Measurements from ENCODE around the gene HOXC12.

Gene HOXC12

DNA sequence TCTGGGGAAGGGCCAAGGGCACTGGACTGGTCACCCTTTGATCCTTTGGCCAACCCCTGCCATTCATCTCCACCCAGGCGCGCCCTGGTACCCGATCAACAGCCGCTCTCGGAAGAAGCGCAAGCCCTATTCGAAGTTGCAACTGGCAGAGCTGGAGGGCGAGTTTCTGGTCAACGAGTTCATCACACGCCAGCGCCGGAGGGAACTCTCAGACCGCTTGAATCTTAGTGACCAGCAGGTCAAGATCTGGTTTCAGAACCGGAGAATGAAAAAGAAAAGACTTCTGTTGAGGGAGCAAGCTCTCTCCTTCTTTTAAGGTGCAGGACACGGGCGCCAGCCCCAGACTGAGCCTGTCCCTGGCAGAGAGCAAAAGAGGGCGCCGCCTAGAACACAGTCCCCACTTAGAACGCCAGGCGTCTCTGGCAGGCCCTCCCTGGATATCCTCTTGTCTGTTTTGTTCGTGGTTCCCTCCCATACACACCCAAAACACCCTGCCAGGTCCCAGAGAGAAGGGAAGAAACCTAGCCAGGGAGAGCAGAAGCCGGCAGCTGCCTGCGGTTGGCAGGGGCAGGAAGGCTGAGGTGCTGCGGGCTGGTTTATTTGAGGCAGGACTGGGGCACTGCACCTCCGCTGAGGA is 1.7 kb downstream of the HOXC12 start:
- no peaks in the 10 kb centered on the region for H3K36me3 ChIP-seq (ENCODE audit: insufficient read depth)
- H3K4me1 ChIP-seq (ENCODE audit: low read depth, poor library complexity, severe bottlenecking): no peaks in the 10 kb centered on the region
- no peaks in the 10 kb centered on the region for H4K20me1 ChIP-seq (ENCODE audit: insufficient read depth)
- H3K4me2 ChIP-seq: no peak overlapping the region
- no peak overlapping the region for H3K4me3 ChIP-seq (IDR thresholded peaks at IDR 0.05; ENCODE audit: insufficient read depth, low read depth, low read length)
- no peak overlapping the region for H2AFZ ChIP-seq (ENCODE audit: low read depth)
- peaks cover 98% of the 10 kb centered on the region for H3K27me3 ChIP-seq (ENCODE audit: insufficient read depth, low read depth)
- H3K27ac ChIP-seq: no peak overlapping the region
- TF ChIP-seq CTCF (conservative IDR thresholded peaks at IDR 0.05; ENCODE audit: low read depth, low read length): no peak
- H3K79me2 ChIP-seq (ENCODE audit: insufficient read depth, low read depth): no peaks in the 10 kb centered on the region
- H3K9ac ChIP-seq: no peak overlapping the region

DNA sequence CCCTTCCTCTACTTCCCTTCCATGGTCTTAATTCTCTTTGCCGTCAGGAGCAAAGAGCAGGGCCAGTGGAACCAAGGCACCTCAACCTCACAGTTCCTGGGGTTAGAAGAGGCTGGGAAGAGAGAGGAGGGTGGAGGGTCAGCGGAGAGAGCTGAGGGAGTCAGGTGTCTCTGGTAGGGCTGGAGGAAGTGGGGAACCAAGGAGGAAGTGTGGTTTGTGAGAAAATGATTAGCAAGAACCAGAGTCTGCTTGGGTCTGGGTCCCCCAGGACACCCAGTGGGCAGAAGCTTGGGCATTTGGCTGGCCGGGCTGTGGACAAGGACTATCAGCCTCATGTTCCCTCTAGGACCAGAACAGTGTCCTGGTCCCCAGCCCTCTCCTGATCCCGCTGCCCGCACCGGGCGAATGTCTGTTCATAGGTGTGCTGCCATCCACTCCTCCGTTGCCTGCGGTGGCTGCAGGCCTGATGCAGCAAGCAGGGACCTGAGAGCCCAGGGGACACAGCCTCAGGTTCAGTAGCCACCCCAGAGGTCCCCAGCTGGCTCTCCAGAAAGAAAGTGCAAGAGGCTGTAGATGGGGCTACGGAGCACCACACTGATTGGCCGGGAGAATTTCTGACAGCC is 2.3 kb downstream of the HOXC12 start:
- Histone ChIP-seq H3K4me2 (no peak overlapping the region), H3K4me3 (IDR thresholded peaks at IDR 0.05; ENCODE audit: insufficient read depth, low read depth, low read length) (no peak overlapping the region), H3K4me1 (ENCODE audit: low read depth, poor library complexity, severe bottlenecking) (no peaks in the 10 kb centered on the region), H3K79me2 (ENCODE audit: insufficient read depth, low read depth) (no peaks in the 10 kb centered on the region), H3K27me3 (ENCODE audit: insufficient read depth, low read depth) (peaks cover 98% of the 10 kb centered on the region), H3K36me3 (ENCODE audit: insufficient read depth) (no peaks in the 10 kb centered on the region), H3K9ac (no peak overlapping the region), H2AFZ (ENCODE audit: low read depth) (no peak overlapping the region), H3K27ac (no peak overlapping the region), H4K20me1 (ENCODE audit: insufficient read depth) (no peaks in the 10 kb centered on the region)
- TF ChIP-seq CTCF (conservative IDR thresholded peaks at IDR 0.05; ENCODE audit: low read depth, low read length): no peak

- Histone ChIP-seq H3K9ac (no peak overlapping the region), H3K79me2 (ENCODE audit: insufficient read depth, low read depth) (no peaks in the 10 kb centered on the region), H2AFZ (ENCODE audit: low read depth) (no peak overlapping the region), H3K27me3 (ENCODE audit: insufficient read depth, low read depth) (peaks cover 98% of the 10 kb centered on the region), H3K36me3 (ENCODE audit: insufficient read depth) (no peaks in the 10 kb centered on the region), H3K4me2 (no peak overlapping the region), H3K4me1 (ENCODE audit: low read depth, poor library complexity, severe bottlenecking) (no peaks in the 10 kb centered on the region), H3K4me3 (IDR thresholded peaks at IDR 0.05; ENCODE audit: insufficient read depth, low read depth, low read length) (no peak overlapping the region), H4K20me1 (ENCODE audit: insufficient read depth) (no peaks in the 10 kb centered on the region), H3K27ac (no peak overlapping the region)
- TF ChIP-seq CTCF (conservative IDR thresholded peaks at IDR 0.05; ENCODE audit: low read depth, low read length): no peak
Observed at GRCh38 chr12:53958128-53958527, 3.4 kb downstream of the HOXC12 start.

DNA sequence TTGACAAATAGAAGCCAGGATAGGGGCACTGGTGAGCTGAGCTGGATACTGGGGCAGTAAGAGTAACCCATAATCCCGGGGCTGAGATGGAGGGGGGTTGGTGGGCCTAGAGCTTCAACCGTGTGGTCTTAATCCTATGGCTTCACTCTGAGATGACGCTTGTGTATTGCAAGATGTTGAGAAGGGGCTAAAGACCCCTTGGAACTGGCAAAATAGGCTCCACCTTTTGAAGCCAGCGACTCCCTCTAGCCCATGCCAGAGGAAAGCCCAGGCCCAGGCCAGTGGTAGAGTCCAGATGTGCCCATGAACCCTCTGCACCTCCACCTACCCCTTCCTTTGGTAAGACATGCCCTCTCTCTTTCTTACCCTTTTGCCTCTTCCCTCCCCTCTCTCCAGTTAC is 4.6 kb downstream of the HOXC12 start:
- Histone ChIP-seq H4K20me1 (ENCODE audit: insufficient read depth) (no peaks in the 10 kb centered on the region), H3K4me3 (IDR thresholded peaks at IDR 0.05; ENCODE audit: insufficient read depth, low read depth, low read length) (no peak overlapping the region), H3K27me3 (ENCODE audit: insufficient read depth, low read depth) (peaks cover 98% of the 10 kb centered on the region), H3K9ac (no peak overlapping the region), H3K36me3 (ENCODE audit: insufficient read depth) (no peaks in the 10 kb centered on the region), H2AFZ (ENCODE audit: low read depth) (no peak overlapping the region), H3K4me2 (no peak overlapping the region), H3K27ac (no peak overlapping the region), H3K79me2 (ENCODE audit: insufficient read depth, low read depth) (no peaks in the 10 kb centered on the region), H3K4me1 (ENCODE audit: low read depth, poor library complexity, severe bottlenecking) (no peaks in the 10 kb centered on the region)
- no peak for TF ChIP-seq CTCF (conservative IDR thresholded peaks at IDR 0.05; ENCODE audit: low read depth, low read length)
